ENCODE data around the gene THAP2. TPM values are rescaled to one million over a fixed set of nuclear protein-coding genes. Genes with fewer than 3 reads are reported as not detected.
A peak's percentile ranks its signal among the peaks of the same experiment; 100 is the strongest.

THAP2 gene
- total RNA-seq, 2 experiments from 2014 or later: 8.3 to 9.4 TPM

DNA sequence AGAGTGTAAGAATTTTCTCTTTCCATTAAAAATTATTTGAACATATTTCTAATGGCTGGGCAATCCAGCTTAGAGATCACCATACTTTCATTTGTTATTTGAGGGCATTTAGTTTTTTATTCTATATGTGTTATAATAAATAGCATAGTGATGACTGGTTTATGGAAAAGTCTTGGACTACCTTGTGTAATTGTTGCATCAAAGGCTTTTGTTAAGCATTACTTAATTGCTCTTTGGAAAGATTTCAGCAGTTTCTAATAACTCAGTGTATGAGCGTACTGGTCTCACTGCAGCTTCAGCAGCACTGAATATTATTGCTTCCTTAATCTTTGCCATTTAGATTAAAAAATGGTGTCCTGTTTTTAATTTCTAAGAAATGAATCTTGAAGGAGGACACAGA is 44.6 kb downstream of the THAP2 start:
- intact Hi-C loops (cut with micrococcal nuclease): no loop called here
- Mint-ChIP-seq H3K4me3 (no peak overlapping the region), H3K27ac (no peak overlapping the region), H3K4me1 (ENCODE audit: low read depth) (peaks cover 5% of the 10 kb centered on the region), H3K27me3 (ENCODE audit: low read depth) (peaks cover 2% of the 10 kb centered on the region), H3K36me3 (ENCODE audit: low read depth) (peaks cover 4% of the 10 kb centered on the region), H3K9me3 (peaks cover 17% of the 10 kb centered on the region)
- no peak for DNase-seq
- CTCF ChIA-PET: interaction anchor here (0.6 to 1.0 kb wide), 4 partner anchors 11 to 157 kb away, joined by 3 to 4 read pairs (median 3); no protein-coding TSS in a partner anchor

DNA sequence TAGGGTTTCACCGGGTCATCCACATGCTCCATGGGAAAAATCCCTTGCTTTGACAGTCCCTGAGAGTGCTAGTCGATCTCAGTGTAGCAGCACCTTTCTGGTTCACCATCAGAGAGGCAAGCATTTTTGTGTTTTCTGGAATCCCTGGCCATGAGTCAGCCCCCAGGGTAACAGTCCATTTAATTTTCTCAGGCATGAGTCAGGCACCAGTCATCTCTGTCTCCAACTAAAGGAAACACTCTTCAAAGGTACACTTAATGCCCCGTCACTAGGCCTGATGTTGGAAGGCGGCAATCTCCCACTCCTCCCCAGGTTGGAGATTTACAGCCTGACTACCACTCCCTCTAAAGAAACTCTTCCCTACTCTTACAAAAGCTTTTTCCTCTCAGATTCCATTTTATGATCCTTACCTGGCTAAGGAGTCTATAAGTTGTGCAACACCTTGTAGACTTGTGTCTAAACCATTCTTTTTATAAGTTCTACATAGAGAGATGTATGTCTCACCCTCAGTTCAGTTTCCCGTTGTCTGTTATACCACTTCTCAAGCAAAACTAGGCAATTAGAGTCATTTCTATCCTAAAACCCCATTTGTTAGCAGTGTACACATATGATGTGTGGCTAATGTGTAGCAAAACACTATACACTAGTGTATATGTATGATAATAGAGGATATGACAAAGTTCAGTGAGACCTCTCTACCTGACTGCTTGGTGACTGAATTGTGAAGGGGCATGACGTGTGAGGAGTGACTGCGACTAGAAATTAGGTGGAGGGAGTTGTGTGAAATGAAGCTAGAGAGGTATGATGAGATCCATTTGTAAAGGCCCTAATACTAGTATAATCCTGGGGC is 46.4 kb downstream of the THAP2 start:
- peak; percentile 13 for DNase-seq
- peaks cover 2% of the 10 kb centered on the region for H3K27me3 Mint-ChIP-seq (ENCODE audit: low read depth)
- H3K9me3 Mint-ChIP-seq: peaks cover 29% of the 10 kb centered on the region

DNA sequence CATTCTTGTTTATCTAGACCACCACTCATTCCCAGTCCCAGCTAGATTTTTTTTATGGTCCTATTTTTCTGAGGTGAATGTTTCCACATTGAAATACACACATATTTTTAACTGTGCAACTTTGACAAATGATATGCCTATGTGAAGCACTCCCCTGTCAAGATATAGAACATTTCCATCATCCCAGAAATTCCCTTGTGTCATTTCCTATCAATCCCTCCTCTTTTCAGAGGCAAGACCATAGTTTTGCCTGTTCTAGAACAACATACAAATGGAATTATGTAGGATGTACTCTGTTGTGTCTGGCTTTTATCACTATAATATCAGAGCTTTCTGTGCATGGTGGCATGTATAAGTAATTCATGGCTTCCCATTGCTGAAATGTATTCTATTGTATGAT is 54.5 kb downstream of the THAP2 start:
- Mint-ChIP-seq H3K27ac (no peak overlapping the region), H3K27me3 (ENCODE audit: low read depth) (no peaks in the 10 kb centered on the region), H3K9me3 (peaks cover 17% of the 10 kb centered on the region), H3K4me1 (ENCODE audit: low read depth) (no peaks in the 10 kb centered on the region), H3K36me3 (ENCODE audit: low read depth) (no peaks in the 10 kb centered on the region), H3K4me3 (no peak overlapping the region)
- DNase-seq: no peak
- intact Hi-C loops (cut with micrococcal nuclease): no loop called here
- CTCF ChIA-PET: no interaction called here

More for the DNA sequence above, 46.4 kb downstream of the THAP2 start:
- Mint-ChIP-seq H3K27ac (no peak overlapping the region), H3K36me3 (ENCODE audit: low read depth) (peaks cover 4% of the 10 kb centered on the region), H3K4me3 (no peak overlapping the region), H3K4me1 (ENCODE audit: low read depth) (peaks cover 5% of the 10 kb centered on the region)
- intact Hi-C loops (cut with micrococcal nuclease): no loop called here
- CTCF ChIA-PET: no interaction called here

DNA sequence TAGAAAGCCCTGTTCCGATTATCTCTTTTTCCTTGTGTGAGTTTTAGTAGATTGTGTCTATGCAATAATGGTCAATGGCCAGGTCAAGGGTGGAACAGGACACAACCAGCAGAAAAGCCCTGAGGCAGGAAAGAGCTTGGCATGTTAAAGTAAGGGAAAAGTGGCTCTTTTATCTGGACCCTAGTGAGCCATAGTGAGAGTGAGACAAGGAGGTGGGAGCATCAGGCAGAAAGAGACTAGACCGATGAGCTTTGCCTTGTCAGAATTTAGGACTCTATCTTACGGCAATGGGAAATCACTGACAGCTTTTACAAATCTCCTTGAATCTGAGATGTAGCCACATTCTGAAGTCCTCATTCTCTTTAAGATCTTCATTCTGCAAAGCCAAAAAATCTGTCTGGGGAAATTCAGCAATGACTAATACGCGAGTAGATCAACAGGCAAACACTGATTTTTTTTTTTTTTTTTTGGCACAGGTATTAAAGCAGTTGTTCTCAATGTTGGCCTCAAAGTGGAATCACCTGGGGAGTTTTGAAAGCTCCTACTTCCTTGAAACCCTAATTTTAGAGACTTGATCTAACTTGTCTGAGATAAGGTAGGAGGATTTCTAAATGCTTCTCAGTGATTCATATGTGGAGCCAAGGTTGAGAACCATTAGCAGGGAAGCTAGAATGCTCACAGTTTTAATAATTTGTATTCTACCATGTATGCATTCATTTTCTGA is 55.7 kb downstream of the THAP2 start:
- Mint-ChIP-seq H3K9me3 (peaks cover 9% of the 10 kb centered on the region), H3K27ac (no peak overlapping the region), H3K4me1 (ENCODE audit: low read depth) (no peaks in the 10 kb centered on the region), H3K4me3 (no peak overlapping the region), H3K36me3 (ENCODE audit: low read depth) (no peaks in the 10 kb centered on the region), H3K27me3 (ENCODE audit: low read depth) (no peaks in the 10 kb centered on the region)
- intact Hi-C loops (cut with micrococcal nuclease): no loop called here
- CTCF ChIA-PET: interaction anchor here (0.6 kb wide), 1 partner anchor 16 kb away, joined by 3 read pairs; no protein-coding TSS in a partner anchor
- no peak for DNase-seq

DNA sequence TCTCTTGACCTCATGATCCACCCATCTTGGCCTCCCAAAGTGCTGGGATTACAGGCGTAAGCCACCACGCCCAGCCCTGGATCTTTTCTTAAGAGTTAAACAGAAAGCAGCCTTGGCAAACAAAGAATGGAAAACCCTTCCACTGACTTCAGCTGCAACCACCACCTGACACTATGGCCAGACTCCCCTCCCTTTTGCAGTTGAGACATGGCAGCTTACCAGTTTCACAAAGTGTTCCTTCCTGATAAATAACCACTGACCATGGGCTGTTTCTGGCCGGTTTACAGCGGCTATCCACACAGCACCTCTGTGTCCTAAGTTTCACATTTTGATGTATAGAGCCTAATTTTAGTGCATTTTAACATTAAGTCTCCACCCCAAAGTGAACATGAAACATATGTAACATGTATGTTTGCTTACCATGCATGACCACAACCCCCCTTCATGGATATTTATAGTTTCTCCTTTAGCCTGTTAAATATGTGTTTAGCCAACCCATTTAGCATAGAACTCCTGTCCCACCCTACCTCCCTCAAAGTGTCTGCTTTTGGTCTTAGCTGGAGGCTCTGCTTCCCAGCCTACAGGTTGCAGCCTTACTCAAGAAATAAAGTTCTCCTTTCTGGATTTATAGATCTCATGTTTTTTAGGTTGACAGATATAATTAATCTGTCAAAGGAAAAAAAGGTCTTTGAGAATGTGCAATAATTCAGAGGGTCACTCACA is 57.8 kb downstream of the THAP2 start:
- no peaks in the 10 kb centered on the region for H3K4me1 Mint-ChIP-seq (ENCODE audit: low read depth)
- CTCF ChIA-PET: no interaction called here
- no peaks in the 10 kb centered on the region for H3K36me3 Mint-ChIP-seq (ENCODE audit: low read depth)
- no peaks in the 10 kb centered on the region for H3K9me3 Mint-ChIP-seq
- intact Hi-C loops (cut with micrococcal nuclease): no loop called here
- no peak overlapping the region for H3K4me3 Mint-ChIP-seq
- H3K27me3 Mint-ChIP-seq (ENCODE audit: low read depth): peaks cover 2% of the 10 kb centered on the region
- H3K27ac Mint-ChIP-seq: no peak overlapping the region
- no peak for DNase-seq

DNA sequence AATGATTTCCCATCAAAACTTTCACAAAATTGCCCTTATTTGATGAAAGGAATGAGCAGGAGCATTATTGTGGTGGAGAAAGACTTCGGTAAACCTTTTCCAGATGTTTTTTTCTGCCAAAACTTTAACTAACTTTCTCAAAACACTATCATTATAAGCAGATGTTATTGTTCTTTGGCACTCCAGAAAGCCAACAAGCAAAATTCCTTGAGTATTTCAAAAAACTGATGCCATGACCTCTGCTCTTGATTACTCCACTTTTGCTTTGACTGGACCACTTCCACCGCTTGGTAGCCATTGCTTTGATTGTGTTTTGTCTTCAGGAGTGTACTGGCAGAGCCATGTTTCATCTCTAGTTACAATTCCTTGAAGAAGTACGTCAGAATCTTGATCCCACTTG is 60.9 kb downstream of the THAP2 start:
- peaks cover 2% of the 10 kb centered on the region for H3K27me3 Mint-ChIP-seq (ENCODE audit: low read depth)
- CTCF ChIA-PET: no interaction called here
- no peaks in the 10 kb centered on the region for H3K36me3 Mint-ChIP-seq (ENCODE audit: low read depth)
- H3K27ac Mint-ChIP-seq: no peak overlapping the region
- H3K4me3 Mint-ChIP-seq: no peak overlapping the region
- no peak for DNase-seq
- no peaks in the 10 kb centered on the region for H3K9me3 Mint-ChIP-seq
- intact Hi-C loops (cut with micrococcal nuclease): no loop called here
- no peaks in the 10 kb centered on the region for H3K4me1 Mint-ChIP-seq (ENCODE audit: low read depth)

DNA sequence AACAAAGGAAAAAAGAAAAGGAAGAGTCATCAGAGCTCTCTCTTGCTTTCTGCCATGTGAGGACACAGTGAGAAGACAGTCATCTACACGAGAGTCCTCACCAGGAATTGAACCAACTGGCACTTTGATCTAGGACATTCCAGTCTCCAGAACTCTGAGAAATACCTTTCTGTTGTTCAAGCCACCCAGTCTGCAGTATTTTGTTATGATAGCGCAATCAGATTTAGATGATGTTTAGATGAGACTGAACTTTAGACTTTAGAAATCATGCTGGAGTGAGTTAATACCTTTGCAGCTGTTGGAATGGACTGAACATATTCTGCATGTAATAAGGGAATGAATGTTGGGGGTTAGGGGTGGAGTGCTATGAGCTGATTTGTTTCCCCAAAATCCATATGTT is 62.4 kb downstream of the THAP2 start:
- intact Hi-C loops (cut with micrococcal nuclease): no loop called here
- CTCF ChIA-PET: no interaction called here
- H3K36me3 Mint-ChIP-seq (ENCODE audit: low read depth): no peaks in the 10 kb centered on the region
- no peaks in the 10 kb centered on the region for H3K9me3 Mint-ChIP-seq
- H3K4me3 Mint-ChIP-seq: no peak overlapping the region
- peaks cover 2% of the 10 kb centered on the region for H3K27me3 Mint-ChIP-seq (ENCODE audit: low read depth)
- H3K4me1 Mint-ChIP-seq (ENCODE audit: low read depth): no peaks in the 10 kb centered on the region
- no peak overlapping the region for H3K27ac Mint-ChIP-seq
- DNase-seq: no peak

DNA sequence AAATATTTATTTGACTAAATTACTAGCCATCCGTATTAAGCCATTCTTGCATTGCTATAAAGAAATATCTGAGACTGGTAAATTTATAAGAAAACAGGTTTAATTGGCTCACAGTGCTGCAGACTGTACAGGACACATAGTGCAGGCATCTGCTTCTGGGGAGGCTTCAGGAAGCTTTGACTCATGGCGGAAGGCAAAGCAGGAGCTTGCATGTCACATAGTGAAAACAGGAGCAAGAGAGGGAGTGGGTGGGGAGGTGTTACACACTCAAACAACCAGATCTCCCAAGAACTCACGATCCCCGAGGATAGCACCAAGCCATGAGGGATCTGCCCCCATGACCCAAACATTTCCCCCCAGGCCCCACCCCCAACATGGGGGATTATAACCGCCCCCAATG is 63.9 kb downstream of the THAP2 start:
- no peak for DNase-seq
- intact Hi-C loops (cut with micrococcal nuclease): no loop called here
- H3K4me1 Mint-ChIP-seq (ENCODE audit: low read depth): no peaks in the 10 kb centered on the region
- H3K9me3 Mint-ChIP-seq: no peaks in the 10 kb centered on the region
- CTCF ChIA-PET: no interaction called here
- no peak overlapping the region for H3K27ac Mint-ChIP-seq
- no peak overlapping the region for H3K4me3 Mint-ChIP-seq
- peaks cover 2% of the 10 kb centered on the region for H3K27me3 Mint-ChIP-seq (ENCODE audit: low read depth)
- no peaks in the 10 kb centered on the region for H3K36me3 Mint-ChIP-seq (ENCODE audit: low read depth)

Other genes with a start within 250 kb of the THAP2 start
- not detected for gene LGR5, start 224.5 kb upstream of the THAP2 start, total RNA-seq
- gene ZFC3H1, start 453 bp upstream of the THAP2 start, total RNA-seq: 10 to 100 TPM; 56.9 to 62.6 TPM
- 10 to 100 TPM; 10.9 to 11.1 TPM for gene TMEM19, start 21.8 kb downstream of the THAP2 start, total RNA-seq
- 10 to 100 TPM; 76.3 to 80.3 TPM for gene RAB21, start 90.6 kb downstream of the THAP2 start, total RNA-seq
- gene TBC1D15, start 175.5 kb downstream of the THAP2 start, total RNA-seq: 10 to 100 TPM; 90.3 to 94.2 TPM

All from activated naive CD4-positive, alpha-beta T cell treated with anti-CD3 and anti-CD28 coated beads for 36 hours (primary cell).